K562 (cell line): ENCODE measurements around the gene AQP2. TPM values are rescaled to one million over a fixed set of nuclear protein-coding genes. Genes with fewer than 3 reads are reported as not detected.

Source experiments
- MGA ChIP-seq: fragments of 450-650 bp; IDR thresholded peaks from 2 replicates; pipeline ENCODE4 v1.6.1; 2016; ENCODE audit warnings: mild to moderate bottlenecking, moderate library complexity
- MLLT1 ChIP-seq, 2 experiments: fragments of 450-650 bp; IDR thresholded peaks; 2 replicates each; pipeline ENCODE4 v1.6.1; 2016
- RBM17 ChIP-seq: fragments of 200-400 bp; formaldehyde crosslinking; IDR thresholded peaks from 2 replicates; pipeline ENCODE4 v1.6.1; 2017; ENCODE audit warnings: low read depth, mild to moderate bottlenecking, low read length, borderline replicate concordance
- SMARCC2 ChIP-seq: fragments of 450-650 bp; IDR thresholded peaks from 2 replicates; pipeline ENCODE4 v1.6.1; 2017; ENCODE audit warnings: antibody characterized with exemption, moderate library complexity, mild to moderate bottlenecking, low read depth
- polyA plus RNA-seq, 8 experiments: library from polyadenylated mRNA; depleted of rRNA in 4 of 8; stranded (reverse) in 5 of 8; unstranded in 3 of 8; fragments of >200 nt; fragmentation: Nextera tagmentation in 2 of 8; fragmentation: Illumina TruSeq in 1 of 8; extraction: Ambion mirVana in 2 of 8; extraction: Trizol in 1 of 8; gene quantifications; 2 replicates each; pipeline versions ENCODE4 v1.2.1 to v1.2.3, GENCODE V29; 2011 to 2014; ENCODE audit warnings: inconsistent platforms in 1 of 8, missing spikeins in 1 of 8
- total RNA-seq, 7 experiments: library from RNA; depleted of rRNA in 6 of 7; stranded (reverse); fragments of >200 nt in 6 of 7; fragmentation: Illumina TruSeq in 2 of 7; extraction: Trizol in 2 of 7; gene quantifications; 2 replicates each; pipeline versions ENCODE4 v1.2.1 to v1.2.3, GENCODE V29; 2011 to 2021; ENCODE audit warnings: low replicate concordance in 1 of 7

AQP2 gene
- total and polyA plus RNA-seq, 9 of the 15 experiments (the other 6 are each of a cell fraction or from before 2014, with no cell fraction given) = not detected

GRCh38 chr12:49967042-49967776, 16.7 kb downstream of the AQP2 start (continued):
- peak; percentile 63 for TF ChIP-seq MGA
- TF ChIP-seq SMARCC2 = 0 out of 2 replicates have a peak, but pooled peaks have one; percentile 39
- no peak for TF ChIP-seq MLLT1 (IDR thresholded peaks at IDR 0.05)
- no peak for TF ChIP-seq RBM17
